ENCODE measurements around the gene MCRIP2.
"Not testable (repeated sequence)": the region's sequence is repeated elsewhere in the genome, so short reads cannot be mapped to it uniquely, and the experiment has no call there.

MCRIP2 gene

GRCh38 chr16:641326-642188 lies at the start of gene MCRIP2:
TSS of gene MCRIP2 (plus strand) at chr16:641828. CDS start at chr16:641992, 164 bp downstream.
- DNase-seq = peak in 53 of 58 donors; percentile 33 to 84 (median 70)

- DNase-seq = no peak
These were observed 49.6 kb upstream of the MCRIP2 start for GRCh38 chr16:591892-592517.

- DNase-seq = peak in 45 of 58 donors; percentile 17 to 78 (median 56)
These were observed 48.9 kb upstream of the MCRIP2 start for GRCh38 chr16:592518-593306.

GRCh38 chr16:593406-593805 lies 48.2 kb upstream of the MCRIP2 start:
- no peak for DNase-seq

GRCh38 chr16:593807-594206 lies 47.8 kb upstream of the MCRIP2 start:
- peak in 2 of 58 donors; percentile 15 to 42 for DNase-seq

GRCh38 chr16:595094-595528 lies 46.5 kb upstream of the MCRIP2 start:
- peak in 1 of 58 donors; percentile 38 for DNase-seq

GRCh38 chr16:595942-596735 lies 45.5 kb upstream of the MCRIP2 start:
- DNase-seq = peak in 38 of 58 donors; percentile 13 to 93 (median 54)

GRCh38 chr16:596736-597060 lies 44.9 kb upstream of the MCRIP2 start:
- no peak for DNase-seq

GRCh38 chr16:597655-598054 lies 44.0 kb upstream of the MCRIP2 start:
- DNase-seq = not testable (repeated sequence)

- DNase-seq = no peak
These were observed 42.5 kb upstream of the MCRIP2 start for GRCh38 chr16:598823-599739.

GRCh38 chr16:600781-601180 lies 40.8 kb upstream of the MCRIP2 start:
- DNase-seq = no peak

GRCh38 chr16:603933-604332 lies 37.7 kb upstream of the MCRIP2 start:
- DNase-seq = no peak

- DNase-seq = no peak
These were observed 34.8 kb upstream of the MCRIP2 start for GRCh38 chr16:606656-607307.

- DNase-seq = no peak
These were observed 33.6 kb upstream of the MCRIP2 start for GRCh38 chr16:608019-608418.

- no peak for DNase-seq
These were observed 32.3 kb upstream of the MCRIP2 start for GRCh38 chr16:609316-609715.

- DNase-seq = no peak
These were observed 31.6 kb upstream of the MCRIP2 start for GRCh38 chr16:609984-610383.

- peak in 41 of 58 donors; percentile 13 to 73 (median 44) for DNase-seq
These were observed 30.9 kb upstream of the MCRIP2 start for GRCh38 chr16:610513-611381.

GRCh38 chr16:615122-615521 lies 26.5 kb upstream of the MCRIP2 start:
- no peak for DNase-seq
